RKO (cell line): Measurements from ENCODE around the gene KLHL15.

Experiments used
- DNase-seq: peaks from one replicate; pipeline ENCODE4 v3.0.0-alpha.2; 2016; ENCODE audit warnings: low spot score

Gene KLHL15

DNA sequence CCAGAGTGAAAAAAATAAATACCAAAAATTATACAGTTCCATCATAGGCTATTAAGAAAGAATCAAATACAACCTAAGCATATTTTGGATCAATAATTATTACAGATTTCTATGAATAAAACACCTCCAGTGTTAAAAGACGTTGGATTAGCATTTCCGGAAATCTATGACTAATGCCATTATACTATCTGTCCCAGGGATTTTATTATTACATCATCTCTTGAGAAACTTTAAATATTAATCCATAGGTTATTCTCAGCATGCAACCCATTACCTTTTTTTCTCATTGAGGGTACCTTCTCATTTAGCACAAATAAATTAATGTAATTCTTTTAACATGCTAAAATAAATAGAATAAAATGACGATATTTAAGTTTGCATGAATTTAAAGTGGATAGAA is 74.6 kb downstream of the KLHL15 start:
- no peak for DNase-seq

DNA sequence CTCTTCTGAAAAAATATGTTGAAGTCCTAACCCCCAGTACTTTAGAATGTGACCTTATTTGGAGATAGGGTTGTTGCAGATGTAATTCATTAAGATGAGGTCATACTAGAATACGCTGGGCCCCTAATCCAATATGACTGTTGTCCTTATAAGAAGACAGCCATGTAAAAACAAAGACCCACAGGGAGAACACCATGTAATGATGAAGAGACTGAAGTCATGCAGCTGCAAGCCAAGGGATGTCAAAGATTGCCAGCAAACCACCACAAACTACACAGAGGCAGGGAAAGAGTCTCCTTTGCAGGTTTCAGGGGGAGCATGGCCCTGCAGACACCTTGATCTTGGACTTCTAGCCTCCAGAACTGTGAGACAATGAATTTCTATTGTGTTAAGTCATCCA is 81.8 kb downstream of the KLHL15 start:
- no peak for DNase-seq

DNA sequence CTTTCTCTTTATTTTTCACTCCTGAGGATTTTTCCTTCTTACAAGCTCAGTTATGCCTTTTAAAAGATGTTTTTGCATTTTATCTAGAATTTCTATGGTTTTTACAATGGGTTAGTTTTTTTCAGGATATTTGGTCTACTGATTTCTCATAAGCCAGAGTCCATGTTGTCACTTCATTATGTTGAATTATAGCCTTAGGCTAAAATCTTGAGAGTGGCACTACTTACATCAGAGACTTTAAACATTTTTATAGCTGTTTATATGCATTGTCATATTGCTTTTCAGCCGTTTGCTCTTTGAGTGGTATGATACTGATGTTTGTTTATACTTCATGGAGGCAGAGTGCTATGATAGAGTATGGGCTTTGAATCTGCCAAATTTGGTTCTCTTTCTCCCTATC is 82.8 kb downstream of the KLHL15 start:
- no peak for DNase-seq

DNA sequence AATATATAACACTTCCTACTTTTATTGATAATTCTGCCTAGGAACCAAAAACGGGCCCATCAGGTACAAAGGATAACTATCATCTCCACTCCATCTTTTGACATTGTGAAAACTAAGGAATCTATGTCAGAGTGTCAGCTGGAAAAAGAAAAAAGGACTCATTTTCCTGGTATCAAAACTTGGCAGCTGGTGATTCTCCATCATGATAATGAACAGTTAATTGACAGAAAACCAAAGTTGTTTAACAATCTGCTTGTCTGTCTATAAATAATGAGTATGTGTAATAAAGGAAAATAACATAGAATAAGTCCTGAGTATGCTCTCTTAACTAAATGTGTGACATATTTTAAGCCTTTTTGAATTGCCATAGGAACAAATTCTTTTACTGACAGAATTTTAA is 87.8 kb downstream of the KLHL15 start:
- DNase-seq = no peak

DNA sequence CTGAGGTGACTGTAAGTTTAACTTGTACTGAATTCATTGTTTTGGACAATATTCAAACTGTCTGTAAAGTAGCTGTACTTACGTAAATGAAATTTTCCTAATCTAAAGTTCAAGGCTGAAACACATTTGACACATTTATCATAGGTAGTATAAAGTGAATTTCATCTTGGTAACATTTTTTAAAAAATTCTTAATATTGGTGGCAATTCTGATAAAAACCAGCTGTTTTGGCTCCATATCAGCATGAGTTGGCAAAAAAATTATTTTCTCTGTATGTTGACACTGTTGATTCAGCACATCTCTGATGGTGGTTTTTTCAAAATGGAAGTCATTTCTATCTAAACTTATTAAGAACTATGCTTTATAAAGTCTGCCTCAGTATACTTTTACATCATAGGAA is 88.3 kb downstream of the KLHL15 start:
- DNase-seq = no peak

DNA sequence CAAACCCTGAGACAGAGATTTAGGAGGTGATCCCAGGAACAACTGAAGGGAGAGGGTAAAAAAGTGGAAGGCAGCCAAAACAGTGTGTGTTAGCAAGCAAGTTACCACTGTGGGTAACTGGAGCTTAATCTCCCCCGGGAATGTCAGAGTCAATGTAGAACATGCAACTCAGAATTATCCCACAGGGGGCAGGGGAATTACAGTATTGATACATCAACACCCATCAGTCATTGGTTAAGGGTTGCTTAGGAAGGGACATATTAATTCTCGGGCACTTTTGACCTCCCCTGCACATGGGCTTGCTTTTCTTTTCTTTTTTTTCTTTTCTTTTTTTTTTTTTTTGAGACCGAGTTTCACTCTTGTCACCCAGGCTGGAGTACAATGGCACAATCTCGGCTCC is 89.9 kb downstream of the KLHL15 start:
- no peak for DNase-seq

DNA sequence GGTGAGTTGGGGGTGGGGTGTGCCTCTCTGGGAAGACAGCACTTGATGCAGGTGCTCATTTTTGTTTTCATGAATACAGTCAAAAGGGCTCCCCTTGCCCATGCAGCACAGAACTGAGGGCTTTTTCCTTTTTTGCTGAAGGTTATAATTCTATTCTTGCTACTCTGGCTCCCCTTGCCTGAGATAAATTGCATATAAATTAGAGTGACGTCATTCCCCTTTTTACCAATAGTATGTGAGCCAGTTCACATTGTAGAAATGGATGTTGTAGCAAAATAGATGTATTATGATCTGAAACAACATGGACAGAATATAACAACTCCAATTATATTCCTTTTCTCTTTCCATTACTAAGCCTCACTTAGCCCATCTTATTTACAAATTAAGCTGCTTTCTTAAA is 90.8 kb downstream of the KLHL15 start:
- no peak for DNase-seq

DNA sequence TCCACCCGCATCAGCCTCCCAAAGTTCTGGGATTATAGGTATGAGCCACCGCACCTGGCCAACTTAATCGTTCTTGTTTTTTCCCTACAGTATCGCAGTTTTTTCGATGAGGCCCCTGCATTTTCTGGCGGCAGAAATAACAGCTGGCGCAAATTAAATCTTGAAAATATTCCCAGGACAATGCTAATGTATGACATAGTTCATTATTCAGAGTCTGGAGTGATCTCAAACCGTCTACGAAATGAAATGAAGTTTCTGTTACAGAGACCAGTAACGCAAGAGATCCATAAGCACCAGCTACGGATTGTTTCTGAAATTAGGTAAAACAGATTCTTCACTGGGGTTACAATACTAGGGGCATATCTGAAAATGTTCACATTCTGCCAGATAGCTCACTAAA is 91.9 kb downstream of the KLHL15 start:
- DNase-seq = no peak
